GM12878 (cell line): Measurements from ENCODE around the gene CACNA1G.

Experiments used
- CREB1 ChIP-seq: IDR thresholded peaks from 2 replicates; pipeline ENCODE4 v1.6.1; 2012; ENCODE audit warnings: low read depth, mild to moderate bottlenecking, inconsistent platforms
- EP300 ChIP-seq, 2 experiments: fragments of 150-350 bp in 1 of 2; IDR thresholded peaks; 2 replicates each; pipeline ENCODE4 v1.6.1; 2011 to 2012; ENCODE audit warnings: low read depth in 2 of 2, low read length in 2 of 2, borderline replicate concordance in 1 of 2, improper control_type of control experiment in 1 of 2, inconsistent platforms in 1 of 2; ENCODE audit not compliant: control insufficient read depth in 1 of 2
- LARP7 ChIP-seq: fragments of 450-650 bp; IDR thresholded peaks from 2 replicates; pipeline ENCODE4 v1.6.1; 2017; ENCODE audit warnings: mild to moderate bottlenecking
- MTA3 ChIP-seq: IDR thresholded peaks from 2 replicates; pipeline ENCODE4 v1.6.1; 2012; ENCODE audit warnings: low read length, inconsistent platforms, borderline replicate concordance
- NFIC ChIP-seq: IDR thresholded peaks from 2 replicates; pipeline ENCODE4 v1.6.1; 2012; ENCODE audit warnings: low read depth, mild to moderate bottlenecking, inconsistent platforms, low read length, moderate library complexity
- NFYB ChIP-seq: IDR thresholded peaks from 2 replicates; pipeline ENCODE4 v1.6.1; 2011; ENCODE audit warnings: low read depth, mild to moderate bottlenecking, low read length, improper control_type of control experiment, moderate library complexity; ENCODE audit not compliant: insufficient read depth
- NR2C2 ChIP-seq: IDR thresholded peaks from 2 replicates; pipeline ENCODE4 v1.6.1; 2011; ENCODE audit warnings: borderline replicate concordance, low read depth; ENCODE audit not compliant: control insufficient read depth, insufficient read length
- RAD51 ChIP-seq: fragments of 450-650 bp; IDR thresholded peaks from 2 replicates; pipeline ENCODE4 v1.6.1; 2016; ENCODE audit warnings: moderate library complexity, mild to moderate bottlenecking, inconsistent platforms
- SUPT20H ChIP-seq: IDR thresholded peaks from 2 replicates; pipeline ENCODE4 v1.6.1; 2011; ENCODE audit warnings: low read depth, mild to moderate bottlenecking, low read length, moderate library complexity, borderline replicate concordance; ENCODE audit not compliant: control insufficient read depth
- YY1 ChIP-seq: IDR thresholded peaks from 2 replicates; pipeline ENCODE4 v1.6.1; 2011; ENCODE audit warnings: low read depth, mild to moderate bottlenecking, low read length
- TF ChIP-seq, protein P1 (sequence below): fragments of 150-350 bp; IDR thresholded peaks from 2 replicates; pipeline ENCODE4 v1.6.1; 2016; ENCODE audit warnings: low read depth, low read length
- TF ChIP-seq, protein P2 (sequence below), 3 experiments: IDR thresholded peaks in 2 of 3; conservative IDR thresholded peaks in 1 of 3; 2 replicates each; pipeline ENCODE4 v1.5.1; 2011; ENCODE audit warnings: low read depth in 3 of 3, low read length in 3 of 3, mild to moderate bottlenecking in 3 of 3, control low read depth in 2 of 3, moderate library complexity in 2 of 3, inconsistent platforms in 1 of 3, mixed read lengths in 1 of 3; ENCODE audit not compliant: control insufficient read depth in 2 of 3, insufficient read depth in 1 of 3; ENCODE audit errors: extremely low read depth in 1 of 3

DNA sequence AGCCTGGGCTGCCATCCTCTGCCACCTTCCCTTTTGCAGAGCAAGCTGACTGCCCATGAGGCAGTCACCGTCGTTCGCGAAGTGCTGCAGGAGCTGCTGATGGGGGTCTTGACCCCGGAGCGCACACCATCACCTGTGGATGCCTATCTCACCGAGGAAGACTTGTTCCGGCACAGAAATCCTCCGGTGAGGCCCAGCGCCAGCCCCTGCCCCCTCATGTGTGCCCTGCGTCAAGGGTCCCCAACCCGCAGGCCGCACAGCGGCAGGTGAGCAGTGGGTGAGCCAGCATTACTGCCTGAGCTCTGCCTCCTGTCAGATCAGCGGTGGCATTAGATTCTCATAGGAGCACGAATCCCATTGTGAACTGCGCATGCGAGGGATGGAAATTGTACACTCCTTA lies 35.7 kb upstream of the CACNA1G start:
- TF ChIP-seq SUPT20H, result no peak
- no peak for TF ChIP-seq YY1
- no peak for TF ChIP-seq NFIC
- TF ChIP-seq, protein P1, sequence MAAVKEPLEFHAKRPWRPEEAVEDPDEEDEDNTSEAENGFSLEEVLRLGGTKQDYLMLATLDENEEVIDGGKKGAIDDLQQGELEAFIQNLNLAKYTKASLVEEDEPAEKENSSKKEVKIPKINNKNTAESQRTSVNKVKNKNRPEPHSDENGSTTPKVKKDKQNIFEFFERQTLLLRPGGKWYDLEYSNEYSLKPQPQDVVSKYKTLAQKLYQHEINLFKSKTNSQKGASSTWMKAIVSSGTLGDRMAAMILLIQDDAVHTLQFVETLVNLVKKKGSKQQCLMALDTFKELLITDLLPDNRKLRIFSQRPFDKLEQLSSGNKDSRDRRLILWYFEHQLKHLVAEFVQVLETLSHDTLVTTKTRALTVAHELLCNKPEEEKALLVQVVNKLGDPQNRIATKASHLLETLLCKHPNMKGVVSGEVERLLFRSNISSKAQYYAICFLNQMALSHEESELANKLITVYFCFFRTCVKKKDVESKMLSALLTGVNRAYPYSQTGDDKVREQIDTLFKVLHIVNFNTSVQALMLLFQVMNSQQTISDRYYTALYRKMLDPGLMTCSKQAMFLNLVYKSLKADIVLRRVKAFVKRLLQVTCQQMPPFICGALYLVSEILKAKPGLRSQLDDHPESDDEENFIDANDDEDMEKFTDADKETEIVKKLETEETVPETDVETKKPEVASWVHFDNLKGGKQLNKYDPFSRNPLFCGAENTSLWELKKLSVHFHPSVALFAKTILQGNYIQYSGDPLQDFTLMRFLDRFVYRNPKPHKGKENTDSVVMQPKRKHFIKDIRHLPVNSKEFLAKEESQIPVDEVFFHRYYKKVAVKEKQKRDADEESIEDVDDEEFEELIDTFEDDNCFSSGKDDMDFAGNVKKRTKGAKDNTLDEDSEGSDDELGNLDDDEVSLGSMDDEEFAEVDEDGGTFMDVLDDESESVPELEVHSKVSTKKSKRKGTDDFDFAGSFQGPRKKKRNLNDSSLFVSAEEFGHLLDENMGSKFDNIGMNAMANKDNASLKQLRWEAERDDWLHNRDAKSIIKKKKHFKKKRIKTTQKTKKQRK, result no peak
- TF ChIP-seq, protein P2, sequence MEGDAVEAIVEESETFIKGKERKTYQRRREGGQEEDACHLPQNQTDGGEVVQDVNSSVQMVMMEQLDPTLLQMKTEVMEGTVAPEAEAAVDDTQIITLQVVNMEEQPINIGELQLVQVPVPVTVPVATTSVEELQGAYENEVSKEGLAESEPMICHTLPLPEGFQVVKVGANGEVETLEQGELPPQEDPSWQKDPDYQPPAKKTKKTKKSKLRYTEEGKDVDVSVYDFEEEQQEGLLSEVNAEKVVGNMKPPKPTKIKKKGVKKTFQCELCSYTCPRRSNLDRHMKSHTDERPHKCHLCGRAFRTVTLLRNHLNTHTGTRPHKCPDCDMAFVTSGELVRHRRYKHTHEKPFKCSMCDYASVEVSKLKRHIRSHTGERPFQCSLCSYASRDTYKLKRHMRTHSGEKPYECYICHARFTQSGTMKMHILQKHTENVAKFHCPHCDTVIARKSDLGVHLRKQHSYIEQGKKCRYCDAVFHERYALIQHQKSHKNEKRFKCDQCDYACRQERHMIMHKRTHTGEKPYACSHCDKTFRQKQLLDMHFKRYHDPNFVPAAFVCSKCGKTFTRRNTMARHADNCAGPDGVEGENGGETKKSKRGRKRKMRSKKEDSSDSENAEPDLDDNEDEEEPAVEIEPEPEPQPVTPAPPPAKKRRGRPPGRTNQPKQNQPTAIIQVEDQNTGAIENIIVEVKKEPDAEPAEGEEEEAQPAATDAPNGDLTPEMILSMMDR (IDR thresholded peaks at IDR 0.05 in 2 of 3, conservative IDR thresholded peaks at IDR 0.05 in 1 of 3; ENCODE audit: control insufficient read depth in 2 of 3, extremely low read depth in 1 of 3, insufficient read depth in 1 of 3, low read depth in 3 of 3, low read length in 3 of 3), result no peak
- no peak for TF ChIP-seq NFYB
- no peak for TF ChIP-seq LARP7
- no peak for TF ChIP-seq NR2C2
- TF ChIP-seq CREB1, result no peak
- TF ChIP-seq MTA3, result no peak
- no peak for TF ChIP-seq RAD51
- no peak for TF ChIP-seq EP300 (IDR thresholded peaks at IDR 0.05; ENCODE audit: borderline replicate concordance in 1 of 2, control insufficient read depth in 1 of 2, low read depth in 2 of 2, low read length in 2 of 2)
